Esophagus squamous epithelium (tissue), 5 donors: ENCODE results near the gene TXNRD1. TPM values are rescaled to one million over a fixed set of nuclear protein-coding genes. Genes with fewer than 3 reads are reported as not detected.

Experiments
- DNase-seq: peaks from one replicate; lab custom pipeline; 2025; lab: John Stamatoyannopoulos, UW
- H3K27ac ChIP-seq, 4 donors: fragments of 200-600 bp; sonication (generic); one replicate each; pipeline ENCODE4 v1.5.1; 2016 to 2019; ENCODE audit warnings: mild to moderate bottlenecking in 1 of 4
- H3K27me3 ChIP-seq, 4 donors: fragments of 200-600 bp; sonication (generic); 1 replicate in 3 of 4; 2 replicates in 1 of 4; pipeline versions ENCODE4 v1.5.1 to v1.6.0; 2017 to 2021; ENCODE audit warnings: antibody characterized with exemption in 1 of 4
- H3K36me3 ChIP-seq, 3 donors: fragments of 200-600 bp; sonication (generic); one replicate each; pipeline ENCODE4 v1.5.1; 2016 to 2019
- H3K4me1 ChIP-seq, 3 donors: fragments of 200-600 bp; sonication (generic); one replicate each; pipeline ENCODE4 v1.5.1; 2017 to 2019
- H3K4me3 ChIP-seq, 4 donors: fragments of 200-600 bp; sonication (generic); 1 replicate in 3 of 4; 2 replicates in 1 of 4; pipeline ENCODE4 v1.5.1; 2016 to 2019; ENCODE audit warnings: mild to moderate bottlenecking in 2 of 4, moderate library complexity in 1 of 4
- H3K9me3 ChIP-seq, 3 donors: fragments of 200-600 bp; sonication (generic); one replicate each; pipeline ENCODE4 v1.5.1; 2016 to 2019
- POLR2A ChIP-seq, 4 donors: fragments of 450-650 bp; IDR thresholded peaks; one replicate each; pipeline ENCODE4 v1.6.1; 2017; ENCODE audit warnings: antibody characterized with exemption in 4 of 4, mild to moderate bottlenecking in 4 of 4, moderate library complexity in 3 of 4
- WGBS, 2 donors: methylation state at CpG; one replicate each; pipeline ENCODE4 v1.1.5; 2018; 5-methylcytosine and 5-hydroxymethylcytosine counted together
- intact Hi-C: fragments of 100-400 bp; cut with DNase I; formaldehyde crosslinking; loops from one replicate; pipeline ENCODE4 v1.15.0; 2022
- total RNA-seq, 4 donors: library from RNA; depleted of rRNA; stranded (reverse); fragments of >200 nt; gene quantifications; one replicate each; pipeline ENCODE4 v1.1.0, GENCODE V29; 2016
- TF ChIP-seq, protein P1 (sequence below), 6 experiments: fragments of 450-650 bp in 4 of 6; fragments of 200-600 bp in 2 of 6; sonication (generic) in 2 of 6; IDR thresholded peaks; one replicate each; pipeline ENCODE4 v1.5.1; 2016 to 2019; ENCODE audit warnings: antibody characterized with exemption in 6 of 6, mild to moderate bottlenecking in 4 of 6, moderate library complexity in 4 of 6
- donor health status: DM: yes; HTN: yes; CAD: no.

TXNRD1 gene
- total RNA-seq, 4 donors from 2014 or later: 40.6 to 125 (median 82.0) TPM

DNA sequence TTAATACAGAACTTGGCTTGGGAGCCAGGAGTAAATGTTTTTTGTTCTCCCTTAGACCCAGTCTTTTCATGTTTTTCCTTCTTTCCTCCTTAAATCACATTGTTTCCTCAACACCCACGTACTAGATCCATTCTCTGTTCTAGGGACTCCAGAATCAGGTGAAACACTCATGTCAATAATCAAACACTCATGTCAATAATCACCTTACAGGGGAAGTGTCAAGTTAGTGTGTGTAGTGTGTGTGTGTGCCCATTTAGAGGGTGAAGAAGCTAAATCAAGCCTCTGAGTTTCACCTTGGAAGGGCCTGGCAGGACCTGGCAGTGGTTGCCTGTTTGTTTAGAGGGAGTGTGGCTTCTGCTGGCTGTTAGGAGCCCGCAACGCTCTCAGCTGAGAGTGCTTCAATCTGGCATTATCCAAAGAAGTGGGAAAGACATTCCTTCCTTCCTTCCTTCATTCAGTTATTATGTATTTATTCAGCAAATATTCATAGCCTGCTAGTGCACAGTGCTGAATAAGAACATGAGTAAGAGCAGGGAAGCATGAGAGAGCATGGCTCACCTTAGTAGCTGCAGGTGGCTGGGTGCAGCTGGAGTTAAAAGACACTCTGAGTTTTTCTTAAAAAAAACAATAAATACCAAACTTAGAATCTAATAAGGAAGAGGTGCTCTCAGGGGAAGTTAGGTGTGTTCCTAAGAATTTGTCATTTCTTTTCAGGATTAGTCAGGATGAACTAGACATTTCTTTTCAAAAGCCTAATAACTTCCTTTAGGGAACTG is 70.3 kb downstream of the TXNRD1 start:
- H3K4me3 ChIP-seq: peak overlapping the region in 3 of 4 donors; percentile 61 to 84 (median 72)
- DNase-seq: no peak

DNA sequence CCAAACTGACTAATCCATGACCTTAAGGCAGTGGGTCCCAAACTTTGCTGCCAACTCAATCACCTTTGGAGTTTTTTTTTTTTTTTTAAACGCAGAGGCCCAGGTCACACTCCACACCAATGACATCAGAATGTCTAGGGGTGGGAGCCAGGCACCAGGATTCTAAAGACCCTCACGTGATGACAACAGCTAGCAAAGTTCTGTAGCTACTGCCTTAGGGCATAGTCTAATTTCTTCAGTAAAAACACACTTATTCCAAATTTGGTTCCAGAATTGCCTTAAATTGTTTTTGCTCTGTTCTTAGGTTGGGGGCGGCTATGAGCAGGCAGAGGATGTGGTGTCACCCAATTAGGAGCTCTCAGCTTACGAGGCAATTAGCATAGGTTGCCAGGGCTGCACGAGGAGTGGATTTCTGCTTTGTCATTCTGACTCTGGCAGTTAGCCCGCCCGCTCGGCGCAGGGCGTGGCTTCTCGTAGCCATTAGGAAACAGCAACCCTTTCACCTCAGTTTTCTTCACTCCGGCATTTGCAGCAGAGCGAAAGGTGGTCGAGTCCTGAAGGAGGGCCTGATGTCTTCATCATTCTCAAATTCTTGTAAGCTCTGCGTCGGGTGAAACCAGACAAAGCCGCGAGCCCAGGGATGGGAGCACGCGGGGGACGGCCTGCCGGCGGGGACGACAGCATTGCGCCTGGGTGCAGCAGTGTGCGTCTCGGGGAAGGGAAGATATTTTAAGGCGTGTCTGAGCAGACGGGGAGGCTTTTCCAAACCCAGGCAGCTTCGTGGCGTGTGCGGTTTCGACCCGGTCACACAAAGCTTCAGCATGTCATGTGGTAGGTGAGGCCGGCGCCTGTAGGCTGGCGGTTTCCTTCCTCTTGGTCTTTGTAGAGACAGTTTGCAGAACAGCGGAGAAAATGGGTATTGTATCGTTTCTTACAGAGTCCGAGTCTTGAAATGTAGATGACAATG is 71.2 kb downstream of the TXNRD1 start:
- peaks cover 0 to 13% (median 4%) of the 10 kb centered on the region in 3 donors for H3K36me3 ChIP-seq
- peaks cover 0 to 10% (median 0%) of the 10 kb centered on the region in 4 donors for H3K27me3 ChIP-seq
- TF ChIP-seq POLR2A (IDR thresholded peaks at IDR 0.05): peak in 3 of 4 donors; percentile 7 to 88 (median 81)
- TF ChIP-seq, protein P1, sequence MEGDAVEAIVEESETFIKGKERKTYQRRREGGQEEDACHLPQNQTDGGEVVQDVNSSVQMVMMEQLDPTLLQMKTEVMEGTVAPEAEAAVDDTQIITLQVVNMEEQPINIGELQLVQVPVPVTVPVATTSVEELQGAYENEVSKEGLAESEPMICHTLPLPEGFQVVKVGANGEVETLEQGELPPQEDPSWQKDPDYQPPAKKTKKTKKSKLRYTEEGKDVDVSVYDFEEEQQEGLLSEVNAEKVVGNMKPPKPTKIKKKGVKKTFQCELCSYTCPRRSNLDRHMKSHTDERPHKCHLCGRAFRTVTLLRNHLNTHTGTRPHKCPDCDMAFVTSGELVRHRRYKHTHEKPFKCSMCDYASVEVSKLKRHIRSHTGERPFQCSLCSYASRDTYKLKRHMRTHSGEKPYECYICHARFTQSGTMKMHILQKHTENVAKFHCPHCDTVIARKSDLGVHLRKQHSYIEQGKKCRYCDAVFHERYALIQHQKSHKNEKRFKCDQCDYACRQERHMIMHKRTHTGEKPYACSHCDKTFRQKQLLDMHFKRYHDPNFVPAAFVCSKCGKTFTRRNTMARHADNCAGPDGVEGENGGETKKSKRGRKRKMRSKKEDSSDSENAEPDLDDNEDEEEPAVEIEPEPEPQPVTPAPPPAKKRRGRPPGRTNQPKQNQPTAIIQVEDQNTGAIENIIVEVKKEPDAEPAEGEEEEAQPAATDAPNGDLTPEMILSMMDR (IDR thresholded peaks at IDR 0.05): peak in 1 of 6 experiments; percentile 17
- no peaks in the 10 kb centered on the region for H3K9me3 ChIP-seq
- H3K4me3 ChIP-seq: peak overlapping the region; percentile 43 to 84 (median 66)
- WGBS, 2 donors: 0% methylated on average over 14 to 24 of the region's 40 CpGs
- intact Hi-C loops: loop anchor here (5.0 kb wide), 1 partner anchor 69 kb away; the partner anchor contains the start of gene TXNRD1
- DNase-seq: peak; percentile 67
- H3K27ac ChIP-seq: peak overlapping the region; percentile 95 to 97 (median 95)
- H3K4me1 ChIP-seq: peaks cover 8 to 48% (median 21%) of the 10 kb centered on the region in 3 donors

More for the DNA sequence above, 70.3 kb downstream of the TXNRD1 start:
- H3K4me1 ChIP-seq: peaks cover 8 to 42% (median 21%) of the 10 kb centered on the region in 3 donors
- H3K27ac ChIP-seq: peak overlapping the region; percentile 95 to 97 (median 95)
- 24 to 46% methylated on average over 3 of the region's 3 CpGs for WGBS, 2 donors
- no peaks in the 10 kb centered on the region for H3K9me3 ChIP-seq
- TF ChIP-seq POLR2A (IDR thresholded peaks at IDR 0.05): no peak
- TF ChIP-seq, protein P1 (IDR thresholded peaks at IDR 0.05): no peak
- peaks cover 0 to 4% (median 0%) of the 10 kb centered on the region in 3 donors for H3K36me3 ChIP-seq
- peaks cover 0 to 10% (median 0%) of the 10 kb centered on the region in 4 donors for H3K27me3 ChIP-seq
- intact Hi-C loops: loop anchor here (5.0 kb wide), 1 partner anchor 69 kb away; the partner anchor contains the start of gene TXNRD1

DNA sequence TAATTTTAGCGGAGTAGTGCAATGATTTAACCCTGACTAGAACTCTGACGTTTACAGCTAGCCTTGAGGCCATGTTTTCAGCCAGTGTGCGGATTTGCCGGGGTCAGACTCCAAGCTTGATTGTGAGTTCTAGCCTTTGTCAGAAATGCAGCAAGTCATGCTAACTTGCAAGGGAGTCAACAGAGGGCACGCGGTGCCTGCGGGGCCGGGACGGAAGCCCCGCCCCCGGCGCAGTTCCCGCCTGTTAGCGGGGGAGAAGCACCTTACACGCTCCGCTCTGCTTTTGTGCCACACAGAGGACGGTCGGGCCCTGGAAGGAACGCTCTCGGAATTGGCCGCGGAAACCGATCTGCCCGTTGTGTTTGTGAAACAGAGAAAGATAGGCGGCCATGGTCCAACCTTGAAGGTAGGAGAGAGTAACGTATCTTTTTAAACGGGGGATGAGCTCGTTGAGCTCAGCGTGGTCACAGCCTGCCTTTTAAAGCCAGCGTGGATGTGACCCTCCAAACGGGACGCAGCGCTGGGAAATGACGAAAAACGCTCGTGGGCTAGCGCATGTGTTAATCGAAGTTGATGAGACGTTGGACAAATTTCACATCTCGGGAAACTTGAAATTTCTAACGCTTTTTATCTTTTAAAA is 73.2 kb downstream of the TXNRD1 start:
- Histone ChIP-seq H3K36me3 (peaks cover 0 to 33% (median 10%) of the 10 kb centered on the region in 3 donors), H3K9me3 (no peaks in the 10 kb centered on the region), H3K27me3 (no peaks in the 10 kb centered on the region), H3K27ac (peak overlapping the region; percentile 95 to 97 (median 95)), H3K4me1 (peaks cover 8 to 65% (median 24%) of the 10 kb centered on the region in 3 donors), H3K4me3 (peak overlapping the region; percentile 43 to 84 (median 66))
- WGBS, 2 donors: 0 to 1% methylated on average over 18 to 19 of the region's 41 CpGs
- intact Hi-C loops: loop anchor here (5.0 kb wide), 1 partner anchor 71 kb away; the partner anchor contains the start of gene TXNRD1
- TF ChIP-seq, protein P1 (IDR thresholded peaks at IDR 0.05): peak in 1 of 6 experiments; percentile 8
- TF ChIP-seq POLR2A (IDR thresholded peaks at IDR 0.05): peak in 3 of 4 donors; percentile 86 to 94 (median 91)
- DNase-seq: peak; percentile 17

DNA sequence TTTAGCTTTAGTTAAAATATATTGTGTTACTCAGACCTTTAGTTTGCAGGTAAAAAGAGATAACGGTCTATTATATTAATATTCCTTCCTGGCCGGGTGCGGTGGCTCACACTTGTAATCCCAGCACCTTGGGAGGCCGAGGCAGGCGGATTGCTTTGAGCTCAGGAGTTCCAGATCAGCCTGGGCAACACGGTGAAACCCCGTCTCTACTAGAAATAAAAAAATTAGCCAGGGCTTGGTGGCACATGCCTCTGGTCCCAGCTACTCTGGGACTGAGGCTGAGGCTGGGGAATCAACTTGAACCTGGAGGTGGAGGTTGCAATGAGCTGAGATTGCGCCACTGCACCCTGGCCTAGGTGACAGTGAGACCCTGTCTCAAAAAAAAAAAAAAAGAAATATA is 74.7 kb downstream of the TXNRD1 start:
- peaks cover 11 to 72% (median 32%) of the 10 kb centered on the region in 3 donors for H3K4me1 ChIP-seq
- TF ChIP-seq, protein P1 (IDR thresholded peaks at IDR 0.05): no peak
- no peak for TF ChIP-seq POLR2A (IDR thresholded peaks at IDR 0.05)
- intact Hi-C loops: no loop called here
- peaks cover 0 to 48% (median 10%) of the 10 kb centered on the region in 3 donors for H3K36me3 ChIP-seq
- WGBS, 2 donors: 79 to 88% methylated on average over 8 of the region's 8 CpGs
- H3K27ac ChIP-seq: peak overlapping the region in 1 of 4 donors; percentile 95
- H3K27me3 ChIP-seq: no peaks in the 10 kb centered on the region
- no peak for DNase-seq
- H3K9me3 ChIP-seq: no peaks in the 10 kb centered on the region
- peak overlapping the region in 3 of 4 donors; percentile 61 to 84 (median 72) for H3K4me3 ChIP-seq
